Motor neuron (in vitro differentiated cells): ENCODE data around the gene PIAS1. TPM values are rescaled to one million over a fixed set of nuclear protein-coding genes. Genes with fewer than 3 reads are reported as not detected.

Experiments used
- ATAC-seq, 8 experiments: fragments of 200-7000 bp; cut with Tn5 transposase; replicated peaks in 6 of 8; 2 replicates each; pipeline ENCODE4 v1.8.0; 2021; ENCODE audit warnings: mild to moderate bottlenecking in 8 of 8, moderate library complexity in 8 of 8
- H3K27ac ChIP-seq, 2 donors: fragments of 250-450 bp; sonication (Bioruptor Pico); 2 replicates each; pipeline ENCODE4 v1.9.0; 2021; ENCODE audit warnings: antibody characterized with exemption in 2 of 2, mild to moderate bottlenecking in 2 of 2, moderate library complexity in 1 of 2
- H3K4me1 ChIP-seq, 2 donors: fragments of 250-450 bp; sonication (Bioruptor Pico); replicated peaks in 1 of 2; 2 replicates each; pipeline ENCODE4 v1.6.1; 2021; ENCODE audit warnings: antibody characterized with exemption in 2 of 2, mild to moderate bottlenecking in 2 of 2, moderate library complexity in 1 of 2
- H3K4me3 ChIP-seq, 5 donors: fragments of 250-450 bp; sonication (Bioruptor Pico); 2 replicates each; pipeline ENCODE4 v1.9.0; 2021; ENCODE audit warnings: antibody characterized with exemption in 5 of 5, mild to moderate bottlenecking in 5 of 5, moderate library complexity in 4 of 5
- WGBS, 10 experiments: fragments of 450-650 bp; shearing (Covaris generic); methylation state at CpG; one replicate each; pipeline ENCODE4 v1.0.0; 2022; 5-methylcytosine and 5-hydroxymethylcytosine counted together
- in situ Hi-C, 9 experiments: fragments of 400-800 bp; cut with MboI; loops; one replicate each; pipeline ENCODE4 v1.15.0; 2021; ENCODE audit warnings: low sequenced_read_pairs in 9 of 9, low pct_unique_long_range_greater_than_20kb in 2 of 9; ENCODE audit not compliant: unreplicated experiment in 9 of 9
- total RNA-seq, 8 experiments: library from RNA; unstranded; fragments of 300-600 nt; gene quantifications; 2 replicates each; pipeline versions ENCODE4 v1.2.3 to v1.2.4, GENCODE V29; 2022

The PIAS1 gene
- total RNA-seq, 8 experiments from 2014 or later, result 20.5 to 47.4 (median 31.3) TPM

DNA sequence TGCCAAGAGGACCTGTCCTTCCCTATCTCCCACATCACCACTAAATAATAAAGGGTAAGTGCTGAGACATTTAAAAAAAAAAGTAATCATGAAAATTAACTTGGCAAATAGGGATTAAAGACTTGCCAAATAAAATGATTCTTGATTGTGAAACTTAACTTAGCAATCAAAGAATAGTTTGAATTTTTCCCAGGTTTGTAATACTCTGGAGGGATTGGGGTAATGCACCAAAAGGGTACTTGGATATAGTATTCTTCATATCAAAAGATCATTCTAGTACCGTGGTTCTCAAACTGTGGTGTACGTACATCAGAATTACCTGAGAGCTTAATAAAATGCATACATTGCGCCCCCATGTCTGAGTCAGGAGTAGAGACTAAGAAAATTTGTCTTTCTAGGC lies 122.5 kb downstream of the PIAS1 start:
- Histone ChIP-seq H3K4me3 (no peak overlapping the region), H3K27ac (no peak overlapping the region), H3K4me1 (no peaks in the 10 kb centered on the region)
- WGBS, 10 experiments, result 75 to 100% (median 98%) methylated on average over 1 to 3 of the region's 3 CpGs; no CpG with 5 or more reads in 2 of the 10 experiments
- in situ Hi-C loops, result no loop called here
- ATAC-seq, result no peak

DNA sequence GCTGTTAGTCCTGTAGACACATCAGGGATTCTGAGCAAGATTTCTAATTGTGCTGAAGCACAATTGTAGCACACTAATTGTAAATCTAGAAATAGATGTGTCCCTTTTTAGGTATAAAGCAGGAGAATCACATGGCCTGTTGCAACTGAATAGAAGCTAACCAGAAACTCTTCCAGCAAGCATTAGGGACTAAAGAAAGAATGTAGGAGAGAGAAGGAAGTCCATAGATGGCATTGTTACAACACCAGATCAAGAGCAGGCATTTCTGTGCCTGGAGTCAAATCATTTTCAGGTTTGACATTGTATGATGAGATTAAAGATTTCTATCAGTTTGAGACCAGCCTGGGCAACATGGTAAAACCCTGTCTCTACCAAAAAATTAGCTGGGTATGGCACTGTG lies 123.6 kb downstream of the PIAS1 start:
- peak in 3 of 8 experiments; percentile 23 to 48 (median 27) for ATAC-seq
- H3K4me3 ChIP-seq, result no peak overlapping the region
- H3K27ac ChIP-seq, result no peak overlapping the region
- H3K4me1 ChIP-seq, result no peaks in the 10 kb centered on the region
- in situ Hi-C loops, result no loop called here

DNA sequence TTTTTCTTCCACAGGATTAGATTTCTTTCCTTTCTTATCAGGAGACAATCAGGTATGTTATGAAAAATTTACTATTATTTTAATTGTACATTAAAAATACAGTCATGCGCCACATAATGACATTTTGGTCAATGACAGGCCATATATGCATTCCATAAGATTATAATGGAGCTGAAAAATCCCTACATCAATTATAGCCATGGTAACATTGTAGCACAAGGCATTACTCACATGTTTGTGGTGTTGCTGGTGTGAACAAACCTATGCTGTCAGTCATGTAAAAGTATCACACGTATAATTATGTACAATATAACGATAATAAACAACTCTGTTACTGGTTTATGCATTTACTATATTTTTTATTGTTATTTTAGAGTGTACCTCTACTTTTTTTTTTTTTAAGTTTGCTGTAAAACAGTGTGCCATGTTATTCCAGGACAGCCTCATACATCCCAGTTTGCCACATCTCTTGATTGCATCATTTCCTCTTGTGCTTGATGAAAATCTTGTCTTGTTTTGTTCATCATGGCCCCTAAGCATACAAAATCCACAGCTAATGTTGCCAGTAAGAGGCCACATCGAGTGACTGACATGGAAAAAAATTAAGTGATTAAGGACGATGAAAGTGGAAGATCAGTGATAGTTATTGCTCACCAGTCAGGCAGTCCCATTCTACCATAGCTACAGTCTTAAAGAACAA lies 129.7 kb downstream of the PIAS1 start:
- WGBS, 10 experiments, result 79 to 97% (median 93%) methylated on average over 1 to 5 of the region's 5 CpGs
- no peaks in the 10 kb centered on the region for H3K4me1 ChIP-seq
- no peak overlapping the region for H3K27ac ChIP-seq
- no peak overlapping the region for H3K4me3 ChIP-seq
- ATAC-seq, result peak in 2 of 8 experiments; percentile 39 to 62
- in situ Hi-C loops, result no loop called here

DNA sequence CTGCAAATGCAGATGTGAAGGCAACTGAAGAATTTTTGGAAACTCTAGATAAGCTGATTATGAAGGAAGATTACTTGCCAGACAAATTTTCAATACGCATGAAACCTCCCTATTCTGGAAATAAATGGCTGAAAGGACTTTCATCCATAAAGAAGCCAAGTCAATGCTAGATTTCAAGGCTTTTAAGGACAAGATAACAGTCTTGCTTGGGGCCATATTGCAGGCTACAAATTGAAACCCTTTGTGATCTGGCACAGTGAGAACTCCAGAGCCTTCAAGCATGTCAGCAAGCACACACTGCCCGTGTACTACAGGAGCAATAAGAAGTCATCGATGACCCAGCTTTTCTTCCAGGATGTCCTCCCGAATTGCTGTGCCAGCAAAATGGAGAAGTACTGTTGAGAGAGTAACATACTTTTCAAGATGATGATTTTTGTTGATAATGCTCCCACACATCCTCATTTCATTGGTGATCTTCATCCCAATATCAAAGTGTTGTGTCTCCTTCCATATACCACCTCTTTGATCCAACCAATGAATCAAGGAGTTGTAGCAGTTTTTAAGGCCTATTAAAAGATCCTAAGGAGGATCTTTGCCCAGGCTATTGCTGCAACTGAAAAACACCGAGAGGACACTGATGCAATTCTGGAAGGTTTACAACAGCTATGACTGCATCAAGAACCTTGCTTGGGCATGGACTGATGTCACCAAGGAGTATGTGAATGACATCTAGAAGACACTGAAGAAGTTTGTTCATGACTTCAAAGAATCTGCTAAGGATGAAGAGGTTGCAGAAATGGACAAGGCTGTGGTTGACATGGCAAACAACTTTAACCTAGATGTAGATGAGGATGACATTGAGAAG lies 130.7 kb downstream of the PIAS1 start:
- Histone ChIP-seq H3K4me1 (no peaks in the 10 kb centered on the region), H3K4me3 (no peak overlapping the region), H3K27ac (no peak overlapping the region)
- in situ Hi-C loops, result no loop called here
- no peak for ATAC-seq
- 92 to 100% (median 100%) methylated on average over 1 to 5 of the region's 5 CpGs; no CpG with 5 or more reads in 2 of the 10 experiments for WGBS, 10 experiments

DNA sequence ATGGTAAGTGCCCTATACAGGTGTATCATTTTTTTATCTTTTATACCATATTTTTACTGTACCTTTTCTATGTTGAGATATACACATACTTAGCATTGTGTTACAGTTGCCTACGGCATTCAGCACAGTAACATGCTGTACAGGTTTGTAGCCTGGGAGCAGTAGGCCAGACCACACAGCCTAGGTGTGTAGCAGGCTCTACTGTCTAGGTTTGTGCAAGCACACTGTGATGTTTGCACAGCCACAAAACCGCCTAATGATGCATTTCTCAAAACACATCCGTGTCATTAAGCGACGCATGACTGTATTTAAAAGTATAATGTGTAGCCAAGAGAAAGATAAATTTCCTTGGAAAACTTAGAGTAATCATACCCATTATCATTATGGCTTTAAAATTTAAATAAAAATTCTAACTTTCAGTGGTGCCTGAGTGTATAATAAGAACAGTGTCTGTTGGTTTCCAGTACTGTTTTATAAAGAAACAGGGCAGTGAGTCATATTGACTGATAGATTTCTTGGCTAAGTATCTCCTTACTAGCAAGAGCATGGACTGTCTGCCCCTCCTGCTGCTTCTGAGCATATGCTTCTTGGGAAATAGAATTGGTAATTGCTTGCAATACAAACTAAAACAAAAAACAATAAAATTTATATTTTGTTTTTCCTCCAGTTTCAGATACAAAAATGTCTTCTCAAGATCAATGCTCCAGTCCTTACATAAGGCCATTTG lies 132.7 kb downstream of the PIAS1 start:
- Histone ChIP-seq H3K4me3 (no peak overlapping the region), H3K27ac (no peak overlapping the region), H3K4me1 (no peaks in the 10 kb centered on the region)
- WGBS, 10 experiments, result 49 to 100% (median 97%) methylated on average over 1 to 5 of the region's 5 CpGs; no CpG with 5 or more reads in 1 of the 10 experiments
- ATAC-seq, result peak in 4 of 8 experiments; percentile 34 to 81 (median 72)
- in situ Hi-C loops, result no loop called here

DNA sequence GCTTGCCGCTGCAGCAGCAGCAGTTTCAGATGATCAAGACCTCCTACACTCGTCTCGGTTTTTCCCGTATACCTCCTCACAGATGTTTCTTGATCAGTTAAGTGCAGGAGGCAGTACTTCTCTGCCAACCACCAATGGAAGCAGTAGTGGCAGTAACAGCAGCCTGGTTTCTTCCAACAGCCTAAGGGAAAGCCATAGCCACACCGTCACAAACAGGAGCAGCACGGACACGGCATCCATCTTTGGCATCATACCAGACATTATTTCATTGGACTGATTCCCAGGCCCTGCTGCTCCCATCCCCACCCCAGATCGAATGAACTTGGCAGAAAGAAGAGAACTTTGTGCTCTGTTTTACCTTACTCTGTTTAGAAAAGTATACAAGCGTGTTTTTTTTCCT lies 133.4 kb downstream of the PIAS1 start:
- H3K4me3 ChIP-seq, result no peak overlapping the region
- peak in 4 of 8 experiments; percentile 49 to 82 (median 80) for ATAC-seq
- in situ Hi-C loops, result no loop called here
- WGBS, 10 experiments, result 0 to 100% (median 86%) methylated on average over 2 to 9 of the region's 9 CpGs
- H3K4me1 ChIP-seq, result no peaks in the 10 kb centered on the region
- no peak overlapping the region for H3K27ac ChIP-seq

DNA sequence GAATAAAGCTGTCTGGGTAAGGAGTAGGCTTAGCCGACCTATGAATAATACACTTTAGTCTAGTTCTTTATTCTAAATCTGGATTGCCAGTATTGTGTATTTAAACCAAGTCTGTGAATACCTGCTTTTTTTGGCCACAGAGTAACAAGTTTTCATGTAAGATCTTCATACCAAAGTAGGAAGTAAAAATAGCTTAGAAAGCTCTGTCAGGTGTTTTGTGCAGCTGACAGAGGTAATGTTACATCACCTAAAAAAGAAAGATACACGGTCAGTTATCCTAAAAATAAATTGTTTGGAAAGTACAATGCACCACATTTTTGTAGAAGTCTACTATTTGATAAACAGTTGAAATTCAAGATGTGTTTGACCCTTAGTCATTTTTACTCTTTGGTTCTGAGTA lies 134.5 kb downstream of the PIAS1 start:
- Histone ChIP-seq H3K4me3 (no peak overlapping the region), H3K4me1 (no peaks in the 10 kb centered on the region), H3K27ac (no peak overlapping the region)
- no peak for ATAC-seq
- in situ Hi-C loops, result no loop called here
- 75 to 100% (median 96%) methylated on average over 1 to 2 of the region's 2 CpGs; no CpG with 5 or more reads in 1 of the 10 experiments for WGBS, 10 experiments

DNA sequence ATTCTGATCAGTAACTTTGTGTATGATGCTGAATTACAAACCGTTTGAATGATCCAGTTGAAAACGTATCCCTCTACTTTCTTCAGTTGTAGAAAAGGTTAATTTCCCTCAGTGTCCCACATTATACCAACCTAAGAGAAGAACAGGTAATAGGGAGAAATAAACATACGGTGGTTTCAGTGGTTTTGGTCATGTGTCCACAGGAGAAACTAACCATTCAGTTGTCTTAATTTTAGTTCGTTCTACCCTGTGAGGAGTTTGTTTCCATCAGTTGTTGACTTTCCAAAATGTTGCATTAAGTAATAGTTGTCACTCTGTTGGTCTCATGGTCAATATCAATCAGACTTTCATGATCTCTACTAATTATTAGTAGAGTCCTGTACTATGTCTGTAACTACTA lies 135.9 kb downstream of the PIAS1 start:
- no peak overlapping the region for H3K4me3 ChIP-seq
- WGBS, 10 experiments, result 87 to 100% (median 92%) methylated on average over 2 to 4 of the region's 4 CpGs
- no peak overlapping the region for H3K27ac ChIP-seq
- no peaks in the 10 kb centered on the region for H3K4me1 ChIP-seq
- in situ Hi-C loops, result no loop called here
- no peak for ATAC-seq

DNA sequence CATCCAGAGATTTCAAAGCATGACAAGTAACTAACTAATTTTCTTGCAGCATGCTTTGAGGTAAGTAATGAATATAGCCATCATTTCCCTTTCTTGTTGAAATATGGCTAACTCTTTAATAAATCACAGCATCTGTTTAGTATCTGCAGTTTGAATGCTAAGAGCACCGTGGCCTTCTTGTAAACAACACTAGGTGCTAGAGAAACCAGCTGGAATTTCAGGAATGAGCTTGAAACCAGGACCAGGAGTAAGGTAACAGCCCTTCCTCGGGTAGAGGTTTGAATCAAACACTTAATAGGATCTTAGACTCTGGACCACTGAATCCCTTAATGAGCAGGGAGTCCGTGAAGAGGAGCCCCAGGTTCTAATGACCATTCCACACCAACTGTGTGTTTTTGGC lies 137.4 kb downstream of the PIAS1 start:
- Histone ChIP-seq H3K4me3 (no peak overlapping the region), H3K4me1 (no peaks in the 10 kb centered on the region), H3K27ac (no peak overlapping the region)
- WGBS, 10 experiments, result 58 to 84% (median 80%) methylated on average over 1 to 3 of the region's 3 CpGs; no CpG with 5 or more reads in 2 of the 10 experiments
- in situ Hi-C loops, result no loop called here
- ATAC-seq, result no peak

DNA sequence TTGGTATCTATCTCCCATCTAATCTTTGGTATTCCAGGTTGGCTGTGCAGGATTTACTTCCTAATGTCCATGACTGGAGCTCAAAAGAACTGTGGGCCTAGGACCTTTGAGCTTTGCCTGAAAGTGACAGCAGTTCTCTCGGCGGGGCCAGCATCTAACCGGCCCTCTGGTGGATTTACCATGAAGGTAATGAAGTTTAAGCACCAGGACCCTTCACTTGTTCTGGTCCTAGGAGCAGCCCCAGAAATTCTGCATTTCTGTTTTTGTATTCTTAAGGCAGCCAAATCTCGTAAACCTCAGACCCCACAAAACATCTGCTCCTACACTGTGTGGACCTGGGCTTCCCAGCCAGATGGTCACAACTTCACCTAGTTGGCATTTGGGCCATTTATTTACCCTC lies 138.0 kb downstream of the PIAS1 start:
- WGBS, 10 experiments, result 70 to 100% (median 95%) methylated on average over 1 to 4 of the region's 4 CpGs; no CpG with 5 or more reads in 4 of the 10 experiments
- in situ Hi-C loops, result no loop called here
- Histone ChIP-seq H3K4me3 (no peak overlapping the region), H3K4me1 (no peaks in the 10 kb centered on the region), H3K27ac (no peak overlapping the region)
- ATAC-seq, result no peak

DNA sequence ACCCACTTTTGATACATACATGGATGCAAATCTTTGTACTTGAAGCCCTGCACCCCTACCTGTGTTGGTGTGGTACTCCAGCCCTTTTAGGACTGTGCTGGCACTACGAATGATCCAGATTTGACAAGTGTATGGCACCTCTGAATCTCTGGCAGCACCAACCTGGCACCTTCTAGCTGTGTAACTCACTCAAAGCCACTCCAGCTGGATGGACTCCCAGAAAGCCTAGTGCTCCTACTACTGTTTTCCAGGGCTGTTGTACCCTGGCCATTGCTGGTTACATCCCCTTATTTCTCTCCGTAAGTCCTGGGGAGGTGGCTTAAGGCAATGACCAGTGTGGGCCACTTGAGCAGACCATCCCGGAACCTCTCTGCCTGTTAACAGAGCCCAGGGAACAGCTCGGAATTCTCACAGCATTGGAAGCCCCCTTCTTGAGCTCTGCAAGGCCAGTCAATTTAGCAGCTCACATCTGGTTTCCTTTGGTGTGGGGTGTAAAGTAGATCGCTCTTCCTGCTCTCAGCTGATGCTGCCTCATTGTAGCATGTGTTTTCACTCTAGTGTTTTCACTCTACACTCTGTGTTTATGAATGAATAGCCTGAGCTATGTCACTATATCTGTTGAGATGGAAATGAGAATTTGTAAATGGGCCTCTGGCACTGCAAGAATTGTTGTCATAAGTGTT lies 138.8 kb downstream of the PIAS1 start:
- Histone ChIP-seq H3K27ac (no peak overlapping the region), H3K4me1 (no peaks in the 10 kb centered on the region), H3K4me3 (no peak overlapping the region)
- in situ Hi-C loops, result no loop called here
- peak in 4 of 8 experiments; percentile 38 to 58 (median 46) for ATAC-seq
- WGBS, 10 experiments, result 60 to 100% (median 82%) methylated on average over 1 to 3 of the region's 5 CpGs; no CpG with 5 or more reads in 3 of the 10 experiments

DNA sequence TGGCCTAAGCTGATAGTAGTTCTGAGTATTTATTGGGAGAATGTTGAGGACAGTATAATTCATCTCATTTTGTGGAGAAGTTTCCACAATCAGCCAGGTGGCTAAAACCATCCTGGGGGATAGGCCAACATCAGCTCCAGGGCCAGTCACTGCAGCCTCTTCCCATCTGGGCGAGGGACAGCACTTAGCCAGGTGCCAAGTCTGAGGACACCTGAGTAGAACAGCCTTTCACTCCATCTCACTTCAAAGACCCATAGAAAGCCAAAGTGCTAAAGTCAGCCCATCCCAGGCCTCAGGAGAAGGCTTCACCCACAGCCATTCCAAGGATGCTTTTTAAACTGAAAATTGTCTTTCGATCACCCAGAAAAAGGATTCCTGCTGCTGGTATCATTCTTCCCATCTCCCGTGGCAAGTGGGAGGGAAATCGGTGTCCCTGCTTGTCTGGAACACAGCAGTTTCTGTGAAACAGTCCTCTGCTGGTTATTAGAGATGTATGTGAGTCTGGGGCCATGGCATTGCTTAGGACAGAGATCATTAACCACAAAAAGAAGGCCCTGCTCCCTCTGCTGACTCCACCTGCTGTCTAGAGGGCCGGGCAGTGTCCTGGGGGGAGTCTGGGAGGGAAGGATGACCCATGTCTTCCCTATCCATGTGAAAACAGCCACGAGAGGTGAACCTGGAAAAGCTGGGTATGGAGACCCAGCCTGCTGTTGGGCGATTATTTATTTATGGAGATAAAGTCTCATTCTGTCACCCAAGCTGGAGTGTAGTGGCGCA lies 141.4 kb downstream of the PIAS1 start:
- Histone ChIP-seq H3K27ac (no peak overlapping the region), H3K4me3 (no peak overlapping the region), H3K4me1 (peaks cover 10 to 11% of the 10 kb centered on the region in 2 donors)
- WGBS, 10 experiments, result 73 to 100% (median 97%) methylated on average over 1 to 5 of the region's 8 CpGs; no CpG with 5 or more reads in 1 of the 10 experiments
- ATAC-seq, result no peak
- in situ Hi-C loops, result no loop called here
